K562 (cell line): Measurements from ENCODE around the gene C1orf87.

Experiments used
- CHD2 ChIP-seq: IDR thresholded peaks from 2 replicates; pipeline ENCODE4 v1.6.1; 2011; ENCODE audit warnings: low read depth, low read length
- DPF2 ChIP-seq: fragments of 450-650 bp; IDR thresholded peaks from 2 replicates; pipeline ENCODE4 v1.6.1; 2016
- MED1 ChIP-seq: sonication (generic); formaldehyde crosslinking; IDR thresholded peaks from 2 replicates; pipeline ENCODE4 v1.8.1; 2023; ENCODE audit warnings: missing genetic modification reagents, borderline replicate concordance
- PHTF2 ChIP-seq: fragments of 250-450 bp; sonication (Bioruptor Pico); IDR thresholded peaks from 2 replicates; pipeline ENCODE4 v1.5.0; 2021; ENCODE audit warnings: mild to moderate bottlenecking
- ZFX ChIP-seq: sonication (generic); formaldehyde crosslinking; IDR thresholded peaks from 2 replicates; pipeline ENCODE4 v1.8.0; 2022; ENCODE audit warnings: mild to moderate bottlenecking, missing genetic modification reagents, moderate library complexity

DNA sequence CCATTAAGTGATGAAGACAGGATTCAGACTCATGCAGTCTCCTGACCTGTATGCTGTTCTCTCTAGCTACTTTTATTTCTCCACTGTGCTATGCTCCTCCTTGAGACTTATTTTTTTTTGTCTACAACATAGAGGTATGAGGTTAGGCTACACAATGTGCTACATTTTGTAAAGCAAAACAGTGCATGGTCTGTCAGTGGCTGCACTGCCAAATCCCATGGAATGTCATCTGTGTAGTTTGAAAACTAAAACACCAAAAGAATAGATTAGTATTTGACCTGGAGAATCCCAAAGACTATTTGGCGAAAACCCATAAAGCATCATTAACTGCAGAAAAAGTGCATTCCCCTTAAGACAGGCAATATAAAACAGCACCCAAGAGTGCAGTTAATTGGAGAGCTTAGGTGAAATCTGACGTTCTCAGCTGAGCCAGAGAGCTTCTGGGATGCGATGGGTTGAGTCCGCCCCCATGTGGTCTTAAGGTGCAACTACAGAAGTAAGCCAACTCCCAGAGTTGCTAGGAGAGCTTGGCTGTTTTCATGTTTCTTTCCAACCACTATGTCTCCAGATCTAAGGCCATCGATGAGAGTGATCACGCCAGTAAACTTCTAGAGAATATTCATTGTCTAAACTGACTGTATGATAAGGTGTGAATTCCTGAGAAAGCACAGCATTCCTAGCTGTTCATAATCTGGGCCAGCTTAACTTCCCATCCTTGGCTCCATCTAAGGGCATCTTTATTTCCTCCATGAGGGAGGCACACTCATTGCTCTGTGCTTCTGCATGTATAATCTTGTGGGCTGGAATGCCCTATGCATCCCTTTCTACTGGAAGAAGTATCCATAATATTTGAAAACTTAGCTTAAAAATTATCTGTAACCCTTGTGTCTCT, 126.3 kb downstream of the C1orf87 start:
- no peak for TF ChIP-seq MED1 (CRISPR knock-in tag)
- TF ChIP-seq CHD2: no peak
- no peak for TF ChIP-seq DPF2
- no peak for TF ChIP-seq ZFX (CRISPR knock-in tag)
- TF ChIP-seq PHTF2: no peak
